HepG2 (cell line): Measurements from ENCODE around the gene CBFA2T2. TPM values are rescaled to one million over a fixed set of nuclear protein-coding genes. Genes with fewer than 3 reads are reported as not detected.

Experiments used
- BCL3 ChIP-seq: sonication (generic); formaldehyde crosslinking; IDR thresholded peaks from 2 replicates; pipeline ENCODE4 v1.5.1; 2020; ENCODE audit warnings: mild to moderate bottlenecking, missing genetic modification reagents, moderate library complexity
- HINFP ChIP-seq: sonication (generic); formaldehyde crosslinking; IDR thresholded peaks from 2 replicates; pipeline ENCODE4 v1.4.0; 2020; ENCODE audit warnings: low read depth, mild to moderate bottlenecking, missing genetic modification reagents
- KMT2A ChIP-seq: sonication (generic); formaldehyde crosslinking; IDR thresholded peaks from 2 replicates; pipeline ENCODE4 v1.4.0; 2020; ENCODE audit warnings: missing genetic modification reagents
- TERF1 ChIP-seq: sonication (generic); formaldehyde crosslinking; IDR thresholded peaks from 2 replicates; pipeline ENCODE4 v1.8.0; 2022; ENCODE audit warnings: mild to moderate bottlenecking, missing genetic modification reagents, moderate library complexity
- ZFP62 ChIP-seq: sonication (generic); formaldehyde crosslinking; IDR thresholded peaks from 2 replicates; pipeline ENCODE4 v1.4.0; 2020; ENCODE audit warnings: missing genetic modification reagents
- ZNF720 ChIP-seq: sonication (generic); formaldehyde crosslinking; IDR thresholded peaks from 2 replicates; pipeline ENCODE4 v1.4.0; 2020; ENCODE audit warnings: missing genetic modification reagents
- polyA plus RNA-seq, 8 experiments: library from polyadenylated mRNA; depleted of rRNA in 3 of 8; stranded (reverse) in 7 of 8; unstranded in 1 of 8; fragments of >200 nt; fragmentation: Illumina TruSeq in 4 of 8; extraction: Trizol in 4 of 8; gene quantifications; 2 replicates each; pipeline versions ENCODE4 v1.2.1 to v1.2.3, GENCODE V29; 2011 to 2016; ENCODE audit warnings: low read depth in 4 of 8, missing spikeins in 1 of 8, mixed read lengths in 1 of 8; ENCODE audit not compliant: insufficient read depth in 1 of 8
- total RNA-seq, 5 experiments: library from RNA; depleted of rRNA; stranded (reverse); fragments of >200 nt; fragmentation: Illumina TruSeq; extraction: Trizol; gene quantifications; 2 replicates each; pipeline ENCODE4 v1.2.3, GENCODE V29; 2016; ENCODE audit warnings: low read depth in 1 of 5
- TF ChIP-seq, protein P1 (sequence below), 2 experiments: sonication (generic) in 1 of 2; formaldehyde crosslinking in 1 of 2; IDR thresholded peaks; 2 replicates each; pipeline versions ENCODE4 v1.5.1 to v1.6.1; 2011 to 2020; ENCODE audit warnings: borderline replicate concordance in 1 of 2, low read depth in 1 of 2, low read length in 1 of 2, mild to moderate bottlenecking in 1 of 2, missing genetic modification reagents in 1 of 2, moderate library complexity in 1 of 2
- TF ChIP-seq, protein P2 (sequence below): sonication (generic); formaldehyde crosslinking; IDR thresholded peaks from 2 replicates; pipeline ENCODE4 v1.4.0; 2020; ENCODE audit warnings: missing genetic modification reagents, borderline replicate concordance

Gene CBFA2T2
- total and polyA plus RNA-seq, 2 of the 13 experiments (the other 11 are each of a cell fraction or from before 2014, with no cell fraction given): 6.3 to 21.2 TPM

GRCh38 chr20:33653218-33653899, 163.5 kb downstream of the CBFA2T2 start (continued):
- TF ChIP-seq TERF1 (CRISPR knock-in tag): no peak
- TF ChIP-seq, protein P1, sequence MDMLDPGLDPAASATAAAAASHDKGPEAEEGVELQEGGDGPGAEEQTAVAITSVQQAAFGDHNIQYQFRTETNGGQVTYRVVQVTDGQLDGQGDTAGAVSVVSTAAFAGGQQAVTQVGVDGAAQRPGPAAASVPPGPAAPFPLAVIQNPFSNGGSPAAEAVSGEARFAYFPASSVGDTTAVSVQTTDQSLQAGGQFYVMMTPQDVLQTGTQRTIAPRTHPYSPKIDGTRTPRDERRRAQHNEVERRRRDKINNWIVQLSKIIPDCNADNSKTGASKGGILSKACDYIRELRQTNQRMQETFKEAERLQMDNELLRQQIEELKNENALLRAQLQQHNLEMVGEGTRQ (IDR thresholded peaks at IDR 0.05; ENCODE audit: low read depth, low read length): no peak
- TF ChIP-seq, protein P1 (CRISPR knock-in tag; IDR thresholded peaks at IDR 0.05; ENCODE audit: borderline replicate concordance): no peak; the same call in 1 of the 2 replicates
- TF ChIP-seq BCL3: peak; percentile 49; the same call in 1 of the 2 replicates
- TF ChIP-seq, protein P2, sequence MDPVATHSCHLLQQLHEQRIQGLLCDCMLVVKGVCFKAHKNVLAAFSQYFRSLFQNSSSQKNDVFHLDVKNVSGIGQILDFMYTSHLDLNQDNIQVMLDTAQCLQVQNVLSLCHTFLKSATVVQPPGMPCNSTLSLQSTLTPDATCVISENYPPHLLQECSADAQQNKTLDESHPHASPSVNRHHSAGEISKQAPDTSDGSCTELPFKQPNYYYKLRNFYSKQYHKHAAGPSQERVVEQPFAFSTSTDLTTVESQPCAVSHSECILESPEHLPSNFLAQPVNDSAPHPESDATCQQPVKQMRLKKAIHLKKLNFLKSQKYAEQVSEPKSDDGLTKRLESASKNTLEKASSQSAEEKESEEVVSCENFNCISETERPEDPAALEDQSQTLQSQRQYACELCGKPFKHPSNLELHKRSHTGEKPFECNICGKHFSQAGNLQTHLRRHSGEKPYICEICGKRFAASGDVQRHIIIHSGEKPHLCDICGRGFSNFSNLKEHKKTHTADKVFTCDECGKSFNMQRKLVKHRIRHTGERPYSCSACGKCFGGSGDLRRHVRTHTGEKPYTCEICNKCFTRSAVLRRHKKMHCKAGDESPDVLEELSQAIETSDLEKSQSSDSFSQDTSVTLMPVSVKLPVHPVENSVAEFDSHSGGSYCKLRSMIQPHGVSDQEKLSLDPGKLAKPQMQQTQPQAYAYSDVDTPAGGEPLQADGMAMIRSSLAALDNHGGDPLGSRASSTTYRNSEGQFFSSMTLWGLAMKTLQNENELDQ (CRISPR knock-in tag): no peak
- peak; percentile 48; the same call in 1 of the 2 replicates for TF ChIP-seq KMT2A (CRISPR knock-in tag)
- 0 out of 2 replicates have a peak, but pooled peaks have one; percentile 17 for TF ChIP-seq ZFP62 (CRISPR knock-in tag)
- TF ChIP-seq ZNF720 (CRISPR knock-in tag): peak; percentile 67; the same call in 1 of the 2 replicates
- TF ChIP-seq HINFP (CRISPR knock-in tag): no peak
